ENCODE results near the gene CKMT2. TPM values are rescaled to one million over a fixed set of nuclear protein-coding genes. Genes with fewer than 3 reads are reported as not detected.

The CKMT2 gene
- not detected in 2 replicates for total RNA-seq

GRCh38 chr5:81233080-81233634 is at the start of gene CKMT2:
Gene CKMT2 (plus strand): TSS chr5:81233322. CDS start chr5:81251133, 17,811 bp downstream.

GRCh38 chr5:81301271-81302015 is 68.3 kb downstream of the CKMT2 start, which contains the start of gene ZCCHC9:
Gene ZCCHC9 (plus strand): TSS chr5:81301587. CDS start chr5:81304758, 3,171 bp downstream.

Small RNA genes lying within 50 kb of the gene (small RNA-seq; reads per million reads assigned to genes)
- gene AC026436.1: not detected

Other genes starting within 250 kb of the CKMT2 start
- 20.9 and 25.9 TPM in 2 replicates for gene ZCCHC9, start 68.3 kb downstream of the CKMT2 start, total RNA-seq
- not detected in 2 replicates for gene ACOT12, start 160.8 kb downstream of the CKMT2 start, total RNA-seq

All from hair follicle dermal papilla cell (primary cell).